DMS153 treated with DMSO at 0.1 percent for 48 hours (cell line): ENCODE data around the gene CHRDL2.

ENCODE experiments used
- DNase-seq: peaks from one replicate; lab custom pipeline; 2025; ENCODE audit not compliant: unreplicated experiment; lab: John Stamatoyannopoulos, UW

Gene CHRDL2

DNA sequence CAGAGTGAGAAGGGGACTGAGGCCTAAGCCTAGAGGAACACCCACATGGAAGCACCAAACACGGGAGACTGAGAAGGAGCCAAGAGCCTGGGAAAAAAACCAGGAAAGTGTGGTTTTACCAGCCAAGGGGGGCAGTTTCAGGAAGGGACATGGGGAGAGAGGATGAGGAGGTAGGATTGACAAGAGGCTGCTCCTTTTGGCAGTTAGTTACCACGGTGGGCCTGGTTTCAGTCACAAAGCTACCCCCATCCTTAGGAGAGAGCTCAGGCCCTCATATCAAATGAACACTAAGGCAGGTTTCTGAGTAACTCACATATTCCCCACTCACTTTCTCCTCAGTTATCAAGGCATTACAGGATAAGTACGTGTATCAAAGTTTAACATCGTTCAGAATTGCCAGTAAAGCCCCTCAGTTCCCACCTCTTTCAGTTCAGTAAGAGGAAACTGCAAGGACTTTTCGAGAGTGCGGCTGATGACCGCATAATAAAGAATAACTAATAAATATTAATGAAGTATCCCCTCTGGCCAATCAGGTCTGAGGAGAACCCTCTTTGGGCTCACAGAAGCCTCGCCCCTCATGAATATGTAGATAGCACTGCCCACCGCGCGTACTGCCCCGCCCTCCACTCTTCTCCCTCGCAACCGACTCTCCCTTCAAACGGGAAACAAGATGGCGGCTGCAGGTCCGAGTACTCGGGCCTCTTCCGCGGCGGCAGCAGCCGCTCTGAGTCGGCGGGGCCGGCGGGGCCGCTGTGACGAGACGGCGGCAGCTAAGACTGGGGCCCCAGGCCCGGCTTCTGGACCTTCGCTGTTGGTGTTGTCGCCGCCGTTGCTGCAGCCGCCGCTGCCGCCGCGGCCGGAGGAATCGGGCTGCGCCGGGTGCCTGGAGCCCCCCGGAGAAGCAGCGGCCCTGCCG lies 17.2 kb upstream of the CHRDL2 start, which contains the start of gene RNF169:
Gene RNF169 (plus strand): TSS at position 639 of the 916 bp plus-strand sequence. CDS start 32 bp downstream, at position 671.
- DNase-seq, result peak; percentile 93

- no peak for DNase-seq
Measured at GRCh38 chr11:74746868-74747267, 15.6 kb upstream of the CHRDL2 start.

DNA sequence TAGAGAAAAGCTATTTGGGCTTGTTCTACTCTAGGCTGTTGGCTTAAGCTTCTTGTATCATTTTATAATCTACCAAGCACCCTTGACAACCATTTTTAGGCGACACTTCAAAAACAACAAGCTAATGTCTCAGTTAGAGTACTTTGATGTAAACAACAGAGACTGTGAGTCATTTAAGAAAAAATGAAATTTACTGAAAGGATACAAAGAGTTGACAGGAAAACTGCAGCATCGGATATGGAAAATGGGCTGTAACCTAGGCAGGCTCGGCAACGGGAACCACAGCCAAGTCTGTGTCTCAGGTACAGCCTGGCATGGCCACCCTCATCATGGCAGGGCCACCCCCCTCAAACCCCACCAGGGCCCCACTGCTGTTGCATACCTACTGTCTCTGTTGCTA lies 13.1 kb upstream of the CHRDL2 start:
- no peak for DNase-seq

DNA sequence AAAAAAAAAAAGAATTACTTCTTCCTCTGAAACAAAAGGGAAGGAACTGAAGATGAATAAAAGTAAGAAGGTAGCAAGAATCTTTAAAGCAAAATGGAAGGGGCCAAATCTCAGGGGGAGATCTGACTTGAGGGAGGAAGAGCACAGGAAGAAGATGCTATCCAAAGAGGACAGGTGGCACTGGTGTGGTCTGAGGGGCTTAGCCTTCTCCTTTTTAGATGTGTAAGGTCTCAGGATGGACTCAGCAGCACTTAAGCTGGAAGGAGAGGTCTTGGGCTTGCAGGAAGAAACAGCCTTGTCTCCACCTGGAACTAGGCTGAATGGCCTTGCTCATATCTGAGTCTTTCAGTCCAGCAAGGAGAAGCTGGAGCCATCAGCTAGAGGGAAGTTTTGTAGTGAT lies 12.4 kb upstream of the CHRDL2 start:
- no peak for DNase-seq

GRCh38 chr11:74742070-74742469 lies 10.8 kb upstream of the CHRDL2 start:
- no peak for DNase-seq

DNA sequence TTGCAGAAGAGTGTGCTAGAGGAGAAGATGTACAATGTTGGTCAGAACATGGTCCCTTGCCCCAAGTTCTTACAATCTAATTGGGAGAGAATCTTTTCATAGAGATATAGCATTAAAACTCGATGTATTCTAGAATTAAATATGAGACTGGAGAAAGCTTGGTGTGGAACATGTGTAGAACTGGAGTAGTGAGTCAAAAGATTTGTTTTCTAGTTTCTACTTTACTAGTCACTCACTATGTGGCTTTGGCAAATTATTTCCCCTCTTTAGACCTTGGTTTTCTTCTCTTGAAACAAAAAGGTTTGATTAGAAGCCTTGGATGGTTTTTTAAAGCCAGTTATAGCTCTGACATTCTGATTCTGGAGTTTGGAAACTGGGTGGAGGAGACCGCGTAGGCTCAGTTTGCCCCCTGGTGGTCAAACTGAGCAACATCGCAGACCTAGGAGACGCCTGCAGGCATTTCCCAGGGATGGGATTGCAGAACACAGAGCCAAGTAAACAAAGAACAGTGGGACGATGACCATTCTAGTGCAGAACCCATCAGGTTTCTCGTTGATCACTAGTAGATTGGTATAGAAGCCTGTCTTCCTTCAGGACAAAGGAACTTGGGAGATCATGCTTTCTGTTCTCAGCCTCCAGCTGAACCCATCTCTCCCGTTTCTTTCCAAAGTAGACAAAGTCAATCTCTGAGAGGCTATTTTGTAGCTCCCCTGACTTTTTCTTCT lies 8.5 kb upstream of the CHRDL2 start:
- DNase-seq, result no peak

GRCh38 chr11:74736031-74736430 lies 4.8 kb upstream of the CHRDL2 start:
- DNase-seq, result no peak

DNA sequence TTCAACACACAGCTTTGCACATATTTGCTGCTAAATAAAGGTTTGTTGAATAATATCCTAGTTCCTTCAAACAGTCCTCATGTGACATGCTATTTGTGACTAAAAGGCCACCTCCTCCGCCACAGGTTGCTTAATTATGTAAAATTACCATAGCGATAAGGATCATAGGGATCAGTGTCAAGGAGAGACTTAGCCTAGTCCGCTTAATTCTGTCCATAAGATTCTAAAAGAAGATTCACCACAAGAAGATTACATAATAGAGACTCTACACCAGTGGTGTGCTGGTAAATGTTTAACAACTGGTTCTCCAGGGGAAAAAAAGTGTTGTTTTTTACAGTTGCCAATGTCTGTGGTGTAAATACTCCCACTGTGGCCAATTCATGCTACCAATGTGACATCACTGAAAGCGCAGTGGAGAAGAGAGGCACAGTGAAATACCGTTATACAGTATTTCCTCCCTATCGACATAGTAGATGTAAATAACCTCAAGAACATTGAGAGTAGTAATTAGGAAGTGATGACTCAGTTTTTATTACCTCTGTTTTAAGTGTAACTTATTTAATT lies 4.2 kb upstream of the CHRDL2 start:
- no peak for DNase-seq

DNA sequence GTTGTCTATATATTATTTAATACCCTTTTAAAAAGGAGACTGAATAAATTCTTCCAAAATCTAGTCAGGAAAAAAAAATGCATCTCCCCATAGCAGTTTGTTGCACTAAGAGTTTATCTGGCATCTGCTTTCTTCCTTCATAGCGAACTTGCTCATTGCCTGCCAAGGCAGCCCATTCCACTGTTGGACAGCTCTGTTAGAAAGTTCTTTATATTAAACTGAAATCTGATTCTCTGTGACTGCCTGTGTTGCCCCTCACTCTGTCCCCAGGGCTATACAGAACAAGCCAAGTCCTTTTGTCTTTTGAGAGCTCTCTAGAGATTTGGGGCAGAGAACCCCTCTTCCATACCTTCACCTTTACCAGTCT lies 3.3 kb upstream of the CHRDL2 start:
- no peak for DNase-seq

DNA sequence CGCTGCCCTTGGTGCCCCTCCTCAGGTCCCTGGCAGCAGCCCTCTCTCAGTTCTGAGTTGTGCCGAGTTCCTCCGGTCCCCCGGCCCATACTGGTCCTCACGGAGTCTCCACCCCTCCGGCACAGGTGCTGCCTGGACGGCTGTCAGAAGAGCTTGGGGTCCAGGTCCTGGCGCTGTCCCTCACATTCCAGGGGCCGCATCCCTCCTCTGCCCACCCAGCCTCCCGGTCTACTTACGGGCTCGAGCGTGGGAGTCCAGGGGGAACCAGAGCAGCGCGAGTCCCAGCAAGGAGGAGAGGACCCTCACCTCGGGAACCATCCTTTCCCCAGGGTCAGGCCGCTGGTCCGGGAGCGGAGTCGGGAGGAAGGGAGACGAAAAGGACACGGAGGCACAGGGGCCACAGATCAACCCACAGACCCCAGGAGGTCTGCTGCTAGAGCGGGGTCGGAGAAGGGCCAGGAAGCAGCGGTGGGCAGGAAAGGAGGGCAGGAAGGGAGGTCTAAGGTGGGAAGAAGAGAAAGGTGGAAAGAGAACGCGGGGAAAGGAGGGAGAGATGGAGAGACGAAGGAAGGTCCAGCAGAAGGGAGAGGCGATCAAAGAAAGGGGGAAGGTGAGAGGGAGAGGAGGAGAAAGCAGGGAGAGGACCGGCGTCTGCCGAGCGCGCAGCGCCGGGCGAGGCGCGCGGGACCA lies 510 bp downstream of the CHRDL2 start:
- DNase-seq, result no peak

GRCh38 chr11:74729397-74729796 lies 1.8 kb downstream of the CHRDL2 start:
- no peak for DNase-seq

- DNase-seq, result peak; percentile 31
Measured at GRCh38 chr11:74726547-74727182, 4.6 kb downstream of the CHRDL2 start.

DNA sequence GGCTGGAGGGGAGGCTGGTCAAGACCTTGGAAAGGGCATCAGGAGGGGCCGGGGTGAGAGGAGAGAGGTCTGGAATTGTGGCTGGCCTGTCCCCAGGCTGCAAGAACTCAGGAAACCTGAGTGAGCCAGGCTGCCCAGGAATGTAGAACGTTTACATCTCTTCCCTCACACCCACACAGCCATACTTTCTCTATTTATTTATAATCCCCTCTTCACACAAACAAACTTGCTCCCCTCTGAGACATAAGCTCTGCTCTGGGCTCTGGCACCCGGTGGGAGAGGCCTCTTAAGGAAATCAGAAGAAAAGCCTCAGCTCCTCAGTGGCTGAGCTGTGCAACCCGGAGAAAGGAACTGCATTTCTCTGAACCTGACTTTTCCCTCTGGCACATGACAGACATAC lies 5.5 kb downstream of the CHRDL2 start:
- DNase-seq, result no peak

GRCh38 chr11:74723511-74723910 lies 7.7 kb downstream of the CHRDL2 start:
- DNase-seq, result no peak

GRCh38 chr11:74721479-74721835 lies 9.8 kb downstream of the CHRDL2 start:
- DNase-seq, result no peak

GRCh38 chr11:74720596-74721478 lies 10.4 kb downstream of the CHRDL2 start:
- no peak for DNase-seq

- DNase-seq, result no peak
Measured at GRCh38 chr11:74719011-74719410, 12.2 kb downstream of the CHRDL2 start.

- no peak for DNase-seq
Measured at GRCh38 chr11:74717221-74717969, 13.8 kb downstream of the CHRDL2 start.

- no peak for DNase-seq
Measured at GRCh38 chr11:74714904-74715303, 16.3 kb downstream of the CHRDL2 start.
